Measurements from ENCODE around the gene DLGAP3.

Gene DLGAP3

DNA sequence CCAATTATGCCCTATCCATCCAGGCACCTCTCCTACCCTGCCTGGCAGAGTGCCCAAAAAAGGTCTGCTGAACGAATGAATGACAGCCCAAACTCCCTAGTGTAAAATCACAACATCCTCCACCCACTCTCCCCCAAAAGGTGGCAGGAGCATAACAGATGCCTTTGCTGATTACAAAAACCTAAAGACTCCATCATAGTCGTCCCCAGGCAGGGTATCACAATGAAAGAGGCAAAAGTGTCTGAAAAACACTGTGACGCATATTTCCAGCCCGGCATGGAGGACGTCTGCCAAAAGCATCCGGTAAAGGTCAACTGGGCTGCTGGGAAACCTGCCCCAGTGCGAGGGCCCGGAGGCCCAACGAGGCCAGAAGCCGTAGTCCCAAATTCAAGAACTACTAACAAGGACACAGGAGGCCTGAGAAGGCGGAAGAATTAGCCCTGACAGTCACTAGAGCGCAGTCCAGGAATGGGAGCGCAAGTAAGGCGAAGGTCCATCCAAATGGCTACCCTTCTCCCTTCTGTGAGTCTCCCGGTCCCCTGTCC lies 70.5 kb downstream of the DLGAP3 start:
- Histone ChIP-seq H3K36me3 (ENCODE audit: insufficient read depth, low read length) (0 out of 2 replicates have a peak, but pooled peaks cover 3% of the 10 kb centered on the region), H3K9me3 (ENCODE audit: control insufficient read depth, insufficient read depth, low read length) (no peaks in the 10 kb centered on the region), H3K4me1 (ENCODE audit: insufficient read depth, low read length) (peaks cover 4% of the 10 kb centered on the region), H3K9ac (ENCODE audit: low read depth, low read length) (peak overlapping the region; percentile 90)

DNA sequence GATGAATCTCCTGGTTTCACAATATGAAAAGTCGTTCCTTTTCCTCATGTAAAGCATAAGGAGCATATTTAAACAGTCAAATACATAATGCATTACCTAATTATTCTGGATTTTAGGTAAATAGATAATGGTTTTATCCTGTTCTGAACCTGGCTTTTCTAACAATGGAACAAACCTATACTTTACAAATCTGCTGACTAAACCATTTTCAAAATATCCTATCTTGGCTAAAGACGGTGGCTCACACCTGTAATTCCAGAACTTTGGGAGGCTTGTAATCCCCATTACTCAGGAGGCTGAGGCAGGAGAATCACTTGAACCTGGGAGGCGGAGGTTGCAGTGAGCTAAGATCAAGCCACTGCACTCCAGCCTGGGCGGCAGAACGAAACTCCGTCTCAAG lies 72.8 kb downstream of the DLGAP3 start:
- no peak overlapping the region for H3K9ac ChIP-seq (ENCODE audit: low read depth, low read length)
- no peaks in the 10 kb centered on the region for H3K9me3 ChIP-seq (ENCODE audit: control insufficient read depth, insufficient read depth, low read length)
- H3K36me3 ChIP-seq (ENCODE audit: insufficient read depth, low read length) = 0 out of 2 replicates have a peak, but pooled peaks cover 3% of the 10 kb centered on the region
- H3K4me1 ChIP-seq (ENCODE audit: insufficient read depth, low read length) = peaks cover 11% of the 10 kb centered on the region

DNA sequence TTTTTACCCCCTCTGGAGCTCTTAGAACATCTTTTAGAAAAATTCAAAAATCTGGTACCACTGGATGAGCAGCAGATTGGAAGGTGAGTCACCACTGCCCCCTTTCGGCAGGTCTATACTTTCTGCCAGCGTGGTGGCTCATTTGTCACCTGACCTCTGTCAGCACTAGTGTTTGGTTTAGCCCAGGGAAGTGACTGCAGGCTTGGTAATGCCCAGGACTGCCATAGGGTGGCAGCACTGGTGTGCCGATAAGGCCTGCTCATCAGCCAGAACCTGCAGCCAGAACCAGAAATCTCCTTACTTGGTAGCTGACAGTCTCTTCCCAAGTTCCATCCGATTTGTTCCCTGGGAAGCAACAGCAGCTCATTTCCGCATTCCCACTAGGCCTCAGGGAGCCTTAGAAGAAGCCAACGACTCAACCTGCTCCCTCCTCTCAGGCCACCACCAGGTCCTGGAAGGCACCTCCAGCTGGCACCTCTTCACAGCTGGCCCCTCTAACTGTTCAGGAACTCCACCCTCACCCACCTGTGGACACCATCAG lies 76.7 kb downstream of the DLGAP3 start:
- Histone ChIP-seq H3K9ac (ENCODE audit: low read depth, low read length) (no peak overlapping the region), H3K36me3 (ENCODE audit: insufficient read depth, low read length) (0 out of 2 replicates have a peak, but pooled peaks cover 3% of the 10 kb centered on the region)

GRCh38 chr1:34851431-34852105 lies 77.9 kb downstream of the DLGAP3 start:
- Histone ChIP-seq H3K9me3 (ENCODE audit: control insufficient read depth, insufficient read depth, low read length) (no peaks in the 10 kb centered on the region), H3K36me3 (ENCODE audit: insufficient read depth, low read length) (0 out of 2 replicates have a peak, but pooled peaks cover 3% of the 10 kb centered on the region), H3K9ac (ENCODE audit: low read depth, low read length) (no peak overlapping the region), H3K4me1 (ENCODE audit: insufficient read depth, low read length) (0 out of 2 replicates have a peak, but pooled peaks cover 7% of the 10 kb centered on the region)

More for the DNA sequence above, 76.7 kb downstream of the DLGAP3 start:
- 0 out of 2 replicates have a peak, but pooled peaks cover 7% of the 10 kb centered on the region for H3K4me1 ChIP-seq (ENCODE audit: insufficient read depth, low read length)
- no peaks in the 10 kb centered on the region for H3K9me3 ChIP-seq (ENCODE audit: control insufficient read depth, insufficient read depth, low read length)

DNA sequence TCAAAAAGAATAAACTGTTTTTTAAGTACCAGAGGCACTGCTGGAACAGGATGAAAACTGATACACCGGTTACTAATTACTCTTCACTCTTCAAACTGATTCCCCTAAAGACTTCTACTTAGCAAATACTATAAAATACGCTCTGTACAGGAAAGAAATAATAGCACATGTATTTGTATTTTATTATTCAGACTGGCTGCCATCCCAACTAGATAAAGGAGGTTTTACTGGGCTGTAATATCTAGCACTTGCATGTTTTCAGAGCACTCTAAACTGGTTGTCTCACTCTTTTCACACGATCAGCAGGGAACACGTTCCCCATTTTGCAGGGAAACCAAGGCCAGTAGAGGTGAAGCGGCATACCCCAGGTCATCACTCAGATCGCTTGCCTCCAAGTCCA lies 79.1 kb downstream of the DLGAP3 start:
- H3K9ac ChIP-seq (ENCODE audit: low read depth, low read length) = no peak overlapping the region
- no peaks in the 10 kb centered on the region for H3K36me3 ChIP-seq (ENCODE audit: insufficient read depth, low read length)
- 0 out of 2 replicates have a peak, but pooled peaks cover 7% of the 10 kb centered on the region for H3K4me1 ChIP-seq (ENCODE audit: insufficient read depth, low read length)
- no peaks in the 10 kb centered on the region for H3K9me3 ChIP-seq (ENCODE audit: control insufficient read depth, insufficient read depth, low read length)

- Histone ChIP-seq H3K9ac (ENCODE audit: low read depth, low read length) (no peak overlapping the region), H3K9me3 (ENCODE audit: control insufficient read depth, insufficient read depth, low read length) (no peaks in the 10 kb centered on the region), H3K4me1 (ENCODE audit: insufficient read depth, low read length) (peaks cover 24% of the 10 kb centered on the region), H3K36me3 (ENCODE audit: insufficient read depth, low read length) (no peaks in the 10 kb centered on the region)
Measured at GRCh38 chr1:34847094-34847493, 82.4 kb downstream of the DLGAP3 start.

DNA sequence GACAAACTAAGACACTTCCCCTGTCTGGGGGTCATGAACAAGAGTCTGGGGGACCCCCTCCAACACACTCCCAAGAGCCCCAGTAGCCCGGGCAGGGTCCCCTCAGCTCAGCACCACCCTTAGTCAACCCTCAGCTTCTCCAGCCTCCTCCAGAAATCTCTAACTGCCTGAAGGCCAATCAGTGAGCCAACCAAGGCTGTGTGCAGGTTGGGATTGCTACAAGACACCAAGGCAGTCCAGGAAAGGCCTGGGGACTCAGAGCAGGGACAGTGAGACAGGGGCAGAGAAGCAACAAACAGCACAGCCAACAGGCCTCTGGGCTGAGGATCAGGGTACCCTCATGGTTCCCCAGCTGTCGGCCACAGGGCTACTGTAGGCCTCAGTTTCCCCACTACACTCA lies 83.2 kb downstream of the DLGAP3 start:
- Histone ChIP-seq H3K36me3 (ENCODE audit: insufficient read depth, low read length) (no peaks in the 10 kb centered on the region), H3K9me3 (ENCODE audit: control insufficient read depth, insufficient read depth, low read length) (no peaks in the 10 kb centered on the region), H3K4me1 (ENCODE audit: insufficient read depth, low read length) (peaks cover 24% of the 10 kb centered on the region), H3K9ac (ENCODE audit: low read depth, low read length) (no peak overlapping the region)

- H3K4me1 ChIP-seq (ENCODE audit: insufficient read depth, low read length) = peaks cover 24% of the 10 kb centered on the region
- H3K9ac ChIP-seq (ENCODE audit: low read depth, low read length) = no peak overlapping the region
Measured at GRCh38 chr1:34845131-34845901, 84.1 kb downstream of the DLGAP3 start.

GRCh38 chr1:34844252-34844634 lies 85.2 kb downstream of the DLGAP3 start:
- no peaks in the 10 kb centered on the region for H3K9me3 ChIP-seq (ENCODE audit: control insufficient read depth, insufficient read depth, low read length)
- no peaks in the 10 kb centered on the region for H3K36me3 ChIP-seq (ENCODE audit: insufficient read depth, low read length)
- no peak overlapping the region for H3K9ac ChIP-seq (ENCODE audit: low read depth, low read length)
- peaks cover 24% of the 10 kb centered on the region for H3K4me1 ChIP-seq (ENCODE audit: insufficient read depth, low read length)

More at GRCh38 chr1:34845131-34845901, 84.1 kb downstream of the DLGAP3 start:
- no peaks in the 10 kb centered on the region for H3K9me3 ChIP-seq (ENCODE audit: control insufficient read depth, insufficient read depth, low read length)
- no peaks in the 10 kb centered on the region for H3K36me3 ChIP-seq (ENCODE audit: insufficient read depth, low read length)

DNA sequence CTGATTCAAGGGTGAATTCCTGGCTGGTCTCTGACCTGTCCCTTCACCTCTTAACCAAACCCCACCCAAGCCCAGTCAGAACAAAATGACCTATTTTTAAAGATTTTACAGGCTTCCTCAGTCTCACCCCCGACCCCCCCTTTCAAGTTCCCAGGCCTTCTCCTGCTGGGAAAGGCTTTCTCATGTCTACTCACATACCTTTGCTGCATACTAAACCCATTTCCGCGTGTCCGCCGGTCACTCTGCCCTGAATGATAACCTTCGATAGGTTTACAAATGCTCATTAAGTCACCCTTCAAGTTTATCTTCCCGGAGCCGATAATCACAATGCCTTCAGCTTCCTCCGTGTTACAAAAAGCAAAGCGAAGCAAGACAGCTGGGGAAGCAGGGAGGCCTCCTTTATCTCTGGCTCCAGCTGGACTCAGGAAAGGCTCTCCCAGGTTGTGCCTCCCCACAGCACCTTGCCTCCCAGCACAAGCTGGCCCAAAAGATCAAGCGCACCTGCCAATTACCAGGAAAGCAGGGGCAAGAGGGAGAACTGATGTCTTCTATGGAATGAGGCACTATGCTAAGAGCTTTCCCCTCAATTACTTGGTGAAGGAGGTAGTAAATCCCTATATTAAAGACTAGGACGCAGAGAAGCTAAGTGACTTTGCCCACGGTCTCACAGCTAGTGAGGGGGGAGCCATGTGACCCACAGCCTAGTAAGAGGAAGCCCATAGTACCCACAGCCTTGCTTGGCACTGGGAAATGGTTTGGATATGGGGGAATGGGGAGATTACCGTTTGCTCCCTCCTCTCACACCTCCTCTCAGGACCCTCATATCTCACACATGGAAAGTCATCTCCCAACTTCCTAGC lies 85.8 kb downstream of the DLGAP3 start:
- peaks cover 24% of the 10 kb centered on the region for H3K4me1 ChIP-seq (ENCODE audit: insufficient read depth, low read length)
- H3K9ac ChIP-seq (ENCODE audit: low read depth, low read length) = no peak overlapping the region
- H3K36me3 ChIP-seq (ENCODE audit: insufficient read depth, low read length) = no peaks in the 10 kb centered on the region
- H3K9me3 ChIP-seq (ENCODE audit: control insufficient read depth, insufficient read depth, low read length) = no peaks in the 10 kb centered on the region

GRCh38 chr1:34842952-34843371 lies 86.5 kb downstream of the DLGAP3 start:
- no peaks in the 10 kb centered on the region for H3K9me3 ChIP-seq (ENCODE audit: control insufficient read depth, insufficient read depth, low read length)

GRCh38 chr1:34842073-34842472 lies 87.4 kb downstream of the DLGAP3 start:
- H3K36me3 ChIP-seq (ENCODE audit: insufficient read depth, low read length) = no peaks in the 10 kb centered on the region
- H3K9me3 ChIP-seq (ENCODE audit: control insufficient read depth, insufficient read depth, low read length) = no peaks in the 10 kb centered on the region
- no peak overlapping the region for H3K9ac ChIP-seq (ENCODE audit: low read depth, low read length)
- peaks cover 24% of the 10 kb centered on the region for H3K4me1 ChIP-seq (ENCODE audit: insufficient read depth, low read length)

More at GRCh38 chr1:34842952-34843371, 86.5 kb downstream of the DLGAP3 start:
- Histone ChIP-seq H3K9ac (ENCODE audit: low read depth, low read length) (no peak overlapping the region), H3K4me1 (ENCODE audit: insufficient read depth, low read length) (peaks cover 24% of the 10 kb centered on the region), H3K36me3 (ENCODE audit: insufficient read depth, low read length) (no peaks in the 10 kb centered on the region)

GRCh38 chr1:34840426-34840825 lies 89.0 kb downstream of the DLGAP3 start:
- no peaks in the 10 kb centered on the region for H3K9me3 ChIP-seq (ENCODE audit: control insufficient read depth, insufficient read depth, low read length)
- H3K9ac ChIP-seq (ENCODE audit: low read depth, low read length) = no peak overlapping the region
- H3K4me1 ChIP-seq (ENCODE audit: insufficient read depth, low read length) = peaks cover 27% of the 10 kb centered on the region
- no peaks in the 10 kb centered on the region for H3K36me3 ChIP-seq (ENCODE audit: insufficient read depth, low read length)
